NCI-H510A treated with DMSO at 0.1 percent for 48 hours (cell line): Measurements from ENCODE around the gene PCDH20.
"Not testable (repeated sequence)": the region's sequence is repeated elsewhere in the genome, so short reads cannot be mapped to it uniquely, and the experiment has no call there.

Experiments
- DNase-seq: peaks from one replicate; lab custom pipeline; 2025; lab: John Stamatoyannopoulos, UW

The PCDH20 gene, protein sequence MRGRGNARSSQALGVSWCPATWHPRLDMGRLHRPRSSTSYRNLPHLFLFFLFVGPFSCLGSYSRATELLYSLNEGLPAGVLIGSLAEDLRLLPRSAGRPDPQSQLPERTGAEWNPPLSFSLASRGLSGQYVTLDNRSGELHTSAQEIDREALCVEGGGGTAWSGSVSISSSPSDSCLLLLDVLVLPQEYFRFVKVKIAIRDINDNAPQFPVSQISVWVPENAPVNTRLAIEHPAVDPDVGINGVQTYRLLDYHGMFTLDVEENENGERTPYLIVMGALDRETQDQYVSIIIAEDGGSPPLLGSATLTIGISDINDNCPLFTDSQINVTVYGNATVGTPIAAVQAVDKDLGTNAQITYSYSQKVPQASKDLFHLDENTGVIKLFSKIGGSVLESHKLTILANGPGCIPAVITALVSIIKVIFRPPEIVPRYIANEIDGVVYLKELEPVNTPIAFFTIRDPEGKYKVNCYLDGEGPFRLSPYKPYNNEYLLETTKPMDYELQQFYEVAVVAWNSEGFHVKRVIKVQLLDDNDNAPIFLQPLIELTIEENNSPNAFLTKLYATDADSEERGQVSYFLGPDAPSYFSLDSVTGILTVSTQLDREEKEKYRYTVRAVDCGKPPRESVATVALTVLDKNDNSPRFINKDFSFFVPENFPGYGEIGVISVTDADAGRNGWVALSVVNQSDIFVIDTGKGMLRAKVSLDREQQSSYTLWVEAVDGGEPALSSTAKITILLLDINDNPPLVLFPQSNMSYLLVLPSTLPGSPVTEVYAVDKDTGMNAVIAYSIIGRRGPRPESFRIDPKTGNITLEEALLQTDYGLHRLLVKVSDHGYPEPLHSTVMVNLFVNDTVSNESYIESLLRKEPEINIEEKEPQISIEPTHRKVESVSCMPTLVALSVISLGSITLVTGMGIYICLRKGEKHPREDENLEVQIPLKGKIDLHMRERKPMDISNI

DNA sequence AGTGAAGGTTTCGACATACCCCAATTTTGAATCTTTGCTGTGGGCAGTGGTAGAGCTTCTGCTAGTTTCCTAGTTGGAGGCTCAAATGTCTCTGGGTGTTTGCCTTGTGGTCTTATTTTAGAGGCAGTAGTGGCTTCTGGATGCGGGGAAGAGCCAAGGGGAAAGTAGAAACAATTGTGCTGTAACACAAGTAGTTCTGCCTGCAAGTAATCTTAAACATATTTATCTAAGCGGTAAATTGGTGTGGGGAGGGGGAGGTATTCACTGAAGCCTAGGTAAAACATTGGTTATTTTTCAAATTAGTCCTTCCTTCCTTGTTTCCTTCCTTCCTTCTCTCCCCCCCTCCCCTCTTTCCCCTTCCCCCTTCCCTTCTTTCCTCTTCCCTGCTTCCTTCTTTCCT, at the start of gene PCDH20:
TSS of gene PCDH20 (minus strand) at position 101 of the 400 bp plus-strand sequence. CDS start 691 bp downstream, outside the sequence.
- DNase-seq, result no peak

DNA sequence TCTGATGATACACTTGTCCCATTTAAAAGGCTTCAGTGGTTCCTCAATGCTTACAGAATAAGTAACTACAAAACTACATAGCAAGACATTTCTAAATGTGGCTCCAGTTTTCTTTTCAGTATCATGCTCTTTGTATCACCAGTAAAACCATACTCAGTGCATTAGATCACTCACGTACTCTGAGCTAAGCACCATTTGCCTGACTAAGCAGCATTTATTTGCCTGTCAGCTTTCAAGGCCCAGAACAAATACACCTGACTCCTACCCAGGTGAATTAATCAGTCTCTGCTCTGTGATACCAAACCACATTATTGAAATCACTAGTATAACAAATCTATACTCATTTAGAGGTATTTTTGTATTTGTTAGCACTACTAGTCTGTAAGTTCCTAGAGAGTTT, 47.4 kb upstream of the PCDH20 start:
- DNase-seq, result peak; percentile 25

DNA sequence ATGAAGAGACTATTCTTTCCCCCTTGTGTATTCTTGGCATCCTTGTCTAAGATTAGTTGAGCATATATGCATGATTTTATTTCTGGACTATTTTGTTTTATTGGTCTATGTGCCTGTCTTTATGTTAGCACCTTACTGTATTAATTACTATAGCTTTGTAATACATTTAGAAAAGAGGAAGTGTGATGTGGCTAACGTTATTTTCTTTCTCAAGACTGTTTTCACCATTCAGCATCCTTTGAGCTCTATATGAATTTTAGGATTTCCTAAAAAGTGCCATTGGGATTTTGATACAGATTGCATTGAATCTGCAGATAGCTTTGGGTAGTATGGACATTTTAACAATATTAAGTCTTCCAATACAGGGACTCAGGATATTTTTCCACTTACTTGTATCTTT, 37.5 kb upstream of the PCDH20 start:
- no peak for DNase-seq

DNA sequence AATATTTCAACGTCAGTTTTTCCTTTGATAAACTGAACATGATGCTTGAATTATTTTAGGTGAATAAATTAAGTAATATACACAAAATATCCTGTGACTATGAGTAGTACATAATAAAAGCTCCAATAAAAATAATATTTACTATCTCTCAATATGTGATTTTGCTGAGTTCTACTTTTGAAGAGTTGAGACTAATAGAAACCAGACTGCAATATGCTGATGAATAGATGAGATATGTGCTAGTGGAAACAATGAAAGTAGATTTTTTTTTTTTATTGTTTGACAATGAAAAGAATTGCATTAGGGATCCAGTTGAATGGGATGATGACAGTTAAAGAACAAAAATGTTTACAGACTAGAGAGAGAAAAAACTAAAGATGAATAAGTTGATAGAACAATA, 16.4 kb upstream of the PCDH20 start:
- DNase-seq, result no peak

DNA sequence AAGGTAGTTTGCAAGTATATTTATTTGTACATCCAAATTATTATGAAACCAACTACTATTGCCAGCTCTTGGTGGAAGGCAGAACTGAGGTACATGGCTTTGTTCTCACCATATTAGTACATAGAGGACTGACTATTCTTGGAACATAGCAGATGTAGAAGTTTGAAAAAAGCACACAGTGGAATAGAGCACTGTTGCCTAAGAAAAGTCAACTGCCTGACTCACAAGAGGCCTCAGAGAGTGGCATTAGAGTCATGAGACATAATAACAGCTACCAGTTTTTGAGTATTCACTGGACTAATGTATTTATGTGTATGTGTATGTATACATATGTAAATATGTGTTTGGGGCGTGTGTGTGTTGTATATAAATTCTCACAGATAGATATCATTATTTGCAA, 8.3 kb upstream of the PCDH20 start:
- DNase-seq, result no peak

DNA sequence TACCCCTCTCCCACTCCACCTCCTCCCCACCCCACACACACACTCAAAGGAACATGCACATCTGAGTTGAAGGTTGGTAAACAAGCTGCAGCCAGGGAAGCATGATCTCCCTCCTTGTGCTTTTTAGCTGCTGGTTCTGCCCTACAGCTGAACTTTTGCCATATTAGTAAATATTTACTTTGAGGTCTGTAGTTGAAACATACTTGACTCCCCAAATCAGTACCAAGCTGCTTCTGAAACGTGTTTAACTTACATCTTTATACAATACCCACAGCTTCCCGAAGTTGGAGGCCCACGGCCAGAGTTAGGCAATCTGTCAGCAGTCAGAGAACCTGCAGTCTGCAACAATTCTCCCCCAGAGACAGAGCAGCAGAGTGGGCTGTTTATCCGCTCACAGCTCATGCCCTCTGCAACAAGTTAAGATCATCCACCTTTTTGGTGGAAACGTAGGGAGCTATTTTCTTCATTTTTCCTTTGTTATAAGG, 1.5 kb upstream of the PCDH20 start:
- no peak for DNase-seq

DNA sequence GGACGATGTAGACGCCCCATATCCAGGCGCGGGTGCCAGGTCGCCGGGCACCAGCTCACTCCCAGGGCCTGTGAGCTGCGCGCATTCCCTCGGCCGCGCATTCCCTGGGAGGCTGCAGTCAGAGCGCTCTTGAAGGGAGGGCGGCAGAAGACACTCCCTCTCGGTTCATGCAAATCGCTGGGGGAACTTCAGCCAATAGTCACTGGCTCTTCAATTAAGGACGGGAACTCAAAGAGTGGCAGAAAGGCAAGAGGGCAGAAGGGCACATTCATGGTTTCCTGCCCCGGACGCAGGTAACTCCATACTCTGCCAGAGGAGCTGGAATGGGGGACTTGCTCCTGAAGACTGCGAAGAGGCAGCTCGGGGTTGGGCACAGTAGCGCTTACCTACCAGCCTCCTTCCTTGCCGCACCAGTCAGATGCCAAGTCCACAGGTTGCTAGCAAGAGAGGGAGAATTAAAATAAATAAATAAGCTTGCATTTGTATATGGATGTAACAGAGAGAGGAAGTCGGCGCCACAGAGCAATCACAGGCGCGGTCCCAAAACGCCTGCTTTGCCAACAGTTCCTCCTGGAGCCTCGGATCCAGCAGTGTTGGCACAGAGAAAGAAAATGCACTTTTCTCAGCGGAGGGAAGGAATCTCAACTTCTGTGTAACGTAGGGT, 459 bp downstream of the PCDH20 start:
- DNase-seq, result peak; percentile 52

DNA sequence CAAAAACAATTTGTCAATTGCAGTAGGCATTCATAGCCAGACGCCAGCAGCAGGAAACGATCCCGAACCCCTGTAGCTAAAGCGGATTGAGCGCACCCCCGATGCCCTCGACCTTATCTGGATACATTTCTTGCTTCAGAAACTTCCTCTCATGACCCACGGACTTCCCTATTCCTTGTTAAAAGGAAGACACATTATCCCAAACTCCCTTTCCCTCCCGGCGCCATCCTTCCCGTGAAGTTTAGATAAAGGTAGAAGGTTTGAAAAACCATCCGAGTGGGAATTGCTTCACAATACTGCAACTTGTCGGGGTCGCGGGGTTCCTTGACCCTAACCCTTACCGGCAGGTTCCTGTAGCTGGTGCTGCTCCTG, 977 bp downstream of the PCDH20 start:
- no peak for DNase-seq

DNA sequence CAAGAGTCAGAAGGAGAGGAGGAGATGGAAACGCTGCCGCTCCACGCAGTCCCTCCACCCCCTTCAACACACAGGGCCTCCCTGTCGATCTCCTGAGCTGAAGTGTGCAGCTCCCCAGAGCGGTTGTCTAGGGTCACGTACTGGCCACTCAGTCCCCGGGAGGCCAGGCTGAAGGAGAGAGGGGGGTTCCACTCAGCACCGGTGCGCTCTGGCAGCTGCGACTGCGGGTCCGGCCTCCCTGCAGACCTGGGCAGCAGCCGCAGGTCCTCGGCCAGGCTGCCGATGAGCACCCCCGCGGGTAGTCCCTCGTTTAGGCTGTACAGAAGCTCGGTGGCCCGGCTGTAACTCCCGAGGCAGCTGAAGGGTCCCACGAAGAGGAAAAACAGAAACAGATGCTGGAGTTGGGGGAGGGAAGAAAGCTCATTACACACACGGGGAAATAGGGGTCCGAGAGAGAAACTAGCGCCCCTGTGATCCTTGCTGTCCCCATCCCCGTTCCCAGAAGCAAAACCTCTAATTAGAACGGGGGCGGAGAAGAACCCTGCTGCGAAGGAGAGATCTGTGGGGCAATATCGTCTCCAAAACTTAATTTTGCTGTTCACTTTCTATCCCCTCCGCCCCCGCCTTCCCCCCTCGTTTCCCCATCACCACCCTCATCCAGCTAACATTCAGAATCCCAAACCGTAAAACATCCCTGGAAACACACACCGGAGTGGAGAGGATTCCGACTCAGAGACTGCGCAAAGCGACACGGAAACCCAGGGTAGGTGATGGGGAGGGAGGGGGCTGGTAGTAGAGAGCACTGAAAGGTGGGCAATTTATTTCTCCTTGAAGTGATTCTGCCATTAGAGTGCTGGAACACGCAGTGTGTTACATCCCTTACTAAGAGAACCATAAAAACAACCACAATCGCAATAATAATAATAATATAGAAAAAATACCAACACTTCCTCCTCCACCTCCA, 1.8 kb downstream of the PCDH20 start:
- DNase-seq, result no peak

DNA sequence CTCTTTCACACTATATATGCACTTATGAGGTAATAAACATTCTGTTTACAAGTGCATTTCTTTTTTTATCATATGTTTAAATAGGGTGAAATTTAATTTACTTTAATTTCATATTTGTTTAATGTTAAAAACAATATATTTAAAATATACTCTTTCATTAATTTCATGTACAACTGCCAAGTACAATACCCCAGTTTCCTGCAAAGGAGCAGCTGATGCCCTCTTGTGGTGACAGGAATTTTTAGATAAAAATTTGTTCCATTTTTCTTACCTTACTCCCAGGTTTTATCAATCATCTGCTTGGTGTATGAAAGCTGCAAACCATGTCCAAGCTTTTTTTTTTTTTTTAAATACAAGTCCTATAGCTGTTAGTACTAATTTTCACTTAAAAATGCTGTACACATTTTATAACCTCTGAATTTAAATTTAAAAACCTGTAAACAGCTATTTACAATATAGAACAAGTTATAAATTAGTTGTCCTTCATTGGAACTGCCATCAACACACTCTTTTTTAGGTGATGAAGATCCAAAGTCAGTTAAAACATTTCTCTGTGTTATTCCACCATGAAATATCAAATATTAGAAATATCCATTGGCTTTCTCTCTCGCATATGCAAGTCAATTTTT, 4.9 kb downstream of the PCDH20 start:
- peak; percentile 10 for DNase-seq

DNA sequence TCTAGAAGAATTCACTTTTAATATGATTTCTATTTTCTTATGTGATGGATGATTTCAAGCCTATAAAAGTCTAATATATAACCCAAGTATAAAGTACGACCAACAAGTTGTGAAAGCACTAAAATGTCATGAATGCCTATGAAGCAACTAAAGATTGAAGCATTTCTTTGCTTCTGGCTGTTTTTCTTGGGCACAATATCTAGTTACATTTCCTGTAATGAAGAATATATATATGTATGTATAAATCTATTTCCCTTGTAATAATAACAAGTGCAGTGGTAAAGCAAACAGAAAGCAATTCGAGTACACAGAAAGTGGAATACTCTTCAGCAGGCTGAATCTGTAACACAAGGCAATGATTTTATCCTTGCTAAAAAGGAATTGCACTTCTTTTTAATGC, 5.4 kb downstream of the PCDH20 start:
- no peak for DNase-seq

DNA sequence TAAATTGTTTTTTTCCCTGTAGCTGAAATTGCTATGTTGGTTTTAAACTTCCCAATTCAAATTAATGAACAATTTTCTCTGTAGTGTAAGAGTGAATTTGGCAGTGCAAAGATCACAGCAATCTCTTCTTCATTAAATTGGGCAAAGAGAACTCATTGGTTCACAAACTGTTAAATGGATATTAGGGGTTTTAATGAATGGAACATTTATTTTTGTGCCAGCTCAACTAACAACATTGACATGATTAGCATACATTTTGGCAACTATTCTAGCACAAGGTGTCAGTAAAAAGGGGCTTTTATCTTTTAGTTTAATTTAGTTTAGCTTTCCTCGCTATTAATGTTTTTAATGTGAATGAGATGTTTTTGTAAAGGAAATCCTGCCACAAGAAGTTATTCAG, 7.1 kb downstream of the PCDH20 start:
- DNase-seq, result no peak

DNA sequence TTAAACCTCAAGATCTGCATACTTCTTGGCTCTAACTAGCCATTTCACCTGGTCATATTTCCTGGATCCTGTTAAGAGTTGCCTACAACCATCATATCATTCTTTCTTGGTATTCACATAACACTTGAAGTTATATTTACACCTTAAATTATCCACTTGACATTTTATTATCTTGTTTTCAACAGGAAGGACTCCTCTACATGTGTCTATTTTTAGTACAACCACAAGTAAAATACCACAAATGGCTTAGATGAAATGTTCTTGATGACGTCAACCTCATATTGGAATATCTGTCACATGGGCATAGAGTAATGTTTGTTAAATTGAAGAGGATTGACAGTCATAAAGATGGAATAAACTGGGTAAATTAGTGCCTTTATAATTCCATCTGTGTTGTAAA, 9.4 kb downstream of the PCDH20 start:
- DNase-seq, result peak; percentile 34

DNA sequence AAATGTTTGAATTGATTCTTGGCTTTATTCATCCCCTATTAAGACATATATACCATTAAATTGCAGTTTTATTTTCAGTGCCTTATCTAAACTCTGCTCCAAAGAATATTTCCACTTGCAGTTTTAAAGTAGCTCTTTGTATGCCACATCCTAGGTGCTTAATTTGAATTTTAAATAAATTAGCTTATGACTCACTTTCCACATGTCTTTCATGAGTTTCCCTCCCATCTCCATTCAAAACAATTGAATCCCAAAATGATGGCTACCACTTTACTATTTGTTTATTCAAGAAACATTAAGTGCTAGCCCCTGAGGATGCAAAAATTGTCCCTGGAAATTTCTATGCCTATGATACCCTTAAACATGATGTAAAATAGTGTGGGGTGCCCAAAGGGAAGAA, 19.5 kb downstream of the PCDH20 start:
- no peak for DNase-seq

DNA sequence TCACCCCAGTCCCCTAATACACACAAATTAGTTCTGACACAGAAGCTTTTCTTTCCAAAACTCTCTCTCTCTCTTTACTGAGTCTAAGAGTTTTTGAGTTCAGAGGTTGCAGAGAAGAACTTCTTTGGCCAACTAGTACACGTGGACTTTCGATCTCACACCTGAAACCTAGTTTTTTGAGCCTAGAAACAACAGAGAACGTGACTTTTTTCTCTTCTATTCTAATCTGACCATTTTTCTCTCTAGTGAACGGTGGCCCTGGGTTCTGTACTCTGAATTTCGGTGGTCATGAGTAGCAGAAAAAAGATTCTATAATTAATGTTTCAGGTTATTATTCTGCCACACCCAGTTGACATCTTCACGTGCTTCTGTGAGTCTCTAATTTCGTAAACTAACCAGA, 24.2 kb downstream of the PCDH20 start:
- no peak for DNase-seq

DNA sequence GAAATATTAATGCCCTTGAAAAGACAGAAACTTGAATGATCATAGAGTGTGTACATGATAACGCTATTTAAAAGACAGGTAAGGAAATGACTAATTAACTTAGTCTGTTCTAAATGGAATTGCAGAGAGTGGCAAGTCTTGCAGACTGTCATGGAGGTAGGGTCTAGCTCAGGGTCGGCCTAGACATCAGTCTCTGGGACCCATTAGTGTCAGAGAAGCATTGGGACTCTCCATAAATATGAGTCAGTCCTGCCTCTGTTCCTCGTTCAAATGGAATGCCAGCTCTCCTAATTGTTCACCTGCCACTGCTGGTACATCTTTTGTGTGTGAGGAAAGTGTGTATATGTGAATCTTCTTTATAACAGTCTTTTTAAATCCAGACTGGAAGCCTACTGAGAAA, 28.0 kb downstream of the PCDH20 start:
- DNase-seq, result no peak

DNA sequence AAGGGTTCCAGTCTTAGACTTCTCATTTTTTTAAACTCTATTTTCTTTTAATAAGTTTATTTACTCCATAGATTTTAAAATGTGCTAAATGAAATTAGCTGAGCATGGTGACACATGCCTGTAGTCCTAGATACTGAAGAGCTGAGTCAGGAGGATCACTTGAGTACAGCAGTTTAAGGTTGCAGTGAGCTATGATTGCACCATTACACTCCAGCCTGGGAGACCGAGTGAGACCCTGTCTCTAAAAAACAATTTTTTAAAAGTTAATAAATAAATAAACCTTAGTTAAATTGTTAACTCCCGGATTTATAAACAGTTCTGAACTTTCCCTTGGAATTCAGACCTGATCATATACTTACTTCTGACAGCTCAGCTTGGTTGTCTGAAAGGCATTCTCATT, 32.5 kb downstream of the PCDH20 start:
- no peak for DNase-seq

DNA sequence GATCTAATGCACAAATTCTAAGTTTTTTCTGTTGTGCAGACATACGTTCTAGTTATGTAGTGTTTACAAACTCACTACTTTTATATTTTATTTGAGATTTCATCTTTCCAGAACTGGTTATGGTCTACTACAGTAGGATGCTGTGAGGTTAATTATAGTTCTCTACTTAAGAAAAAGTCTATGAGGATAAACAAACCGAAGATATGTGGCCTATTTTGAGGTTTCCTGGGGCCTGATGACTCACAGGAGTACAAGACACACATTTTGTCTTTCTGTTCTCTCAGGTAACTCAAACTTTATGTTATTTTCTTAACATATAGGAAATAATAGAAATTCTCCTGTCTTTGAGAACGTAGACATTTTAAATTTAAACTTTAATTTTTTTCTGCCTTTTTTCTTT, 45.1 kb downstream of the PCDH20 start:
- no peak for DNase-seq

DNA sequence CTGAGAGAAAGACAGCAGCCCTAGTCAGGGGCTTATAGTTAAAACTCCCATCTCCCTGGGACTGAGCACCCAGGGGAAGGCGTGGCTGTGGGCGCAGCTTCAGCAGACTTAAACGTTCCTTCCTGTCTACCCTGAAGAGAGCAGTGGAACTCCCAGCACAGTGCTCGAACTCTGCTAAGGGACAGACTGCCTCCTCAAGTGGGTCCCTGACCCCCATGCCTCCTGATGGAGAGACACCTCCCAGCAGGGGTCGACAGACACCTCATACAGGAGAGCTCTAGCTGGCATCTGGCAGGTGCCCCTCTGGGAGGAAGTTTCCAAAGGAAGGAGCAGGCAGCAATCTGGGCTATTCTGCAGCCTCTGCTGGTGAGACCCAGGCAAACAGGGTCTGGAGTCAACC, 51.0 kb downstream of the PCDH20 start:
- not testable (repeated sequence) for DNase-seq

DNA sequence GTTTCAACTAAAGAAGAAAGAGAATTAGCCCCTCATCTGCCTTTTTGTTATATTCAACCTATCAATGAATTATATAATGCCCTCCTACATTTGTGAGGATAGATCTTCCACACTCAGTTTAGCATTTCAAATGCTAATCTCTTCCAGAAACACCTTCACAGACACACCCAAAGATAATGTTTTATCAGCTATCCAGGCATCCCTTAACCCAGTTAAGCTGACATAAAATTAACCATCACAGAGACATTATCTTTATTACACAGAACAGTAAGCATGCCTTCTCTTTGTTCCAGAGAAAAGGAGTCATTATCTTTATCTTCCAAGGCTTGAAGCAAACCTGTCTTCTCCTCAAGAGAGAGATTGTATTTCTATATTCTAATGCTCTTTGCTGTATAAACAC, 53.1 kb downstream of the PCDH20 start:
- DNase-seq, result no peak
